NOMO-1 treated with dmso at 0.1 percent for 144 hours (cell line): ENCODE results near the gene VRK3.
"Not testable (repeated sequence)": the region's sequence is repeated elsewhere in the genome, so short reads cannot be mapped to it uniquely, and the experiment has no call there.

Experiments used
- DNase-seq: peaks from one replicate; lab custom pipeline; 2025; ENCODE audit not compliant: unreplicated experiment; lab: John Stamatoyannopoulos, UW

The VRK3 gene

GRCh38 chr19:50025022-50025793 is at the start of gene VRK3:
VRK3 (minus strand) TSS chr19:50025372; CDS start chr19:50016162, 9,210 bp downstream.
- DNase-seq, result peak; percentile 99

- not testable (repeated sequence) for DNase-seq
Measured at GRCh38 chr19:50068382-50068781, 43.2 kb upstream of the VRK3 start.

- no peak for DNase-seq
Measured at GRCh38 chr19:50067575-50067974, 42.4 kb upstream of the VRK3 start.

GRCh38 chr19:50065938-50066337 is 40.8 kb upstream of the VRK3 start:
- DNase-seq, result no peak

GRCh38 chr19:50061650-50062049 is 36.5 kb upstream of the VRK3 start:
- DNase-seq, result no peak

- no peak for DNase-seq
Measured at GRCh38 chr19:50060107-50060506, 34.9 kb upstream of the VRK3 start.

- DNase-seq, result no peak
Measured at GRCh38 chr19:50059045-50059444, 33.9 kb upstream of the VRK3 start.

GRCh38 chr19:50058425-50058824 is 33.3 kb upstream of the VRK3 start:
- no peak for DNase-seq

GRCh38 chr19:50053119-50053518 is 27.9 kb upstream of the VRK3 start:
- no peak for DNase-seq

GRCh38 chr19:50051964-50052363 is 26.8 kb upstream of the VRK3 start:
- DNase-seq, result no peak

- not testable (repeated sequence) for DNase-seq
Measured at GRCh38 chr19:50051228-50051895, 26.2 kb upstream of the VRK3 start.

- peak; percentile 33 for DNase-seq
Measured at GRCh38 chr19:50050406-50051227, 25.4 kb upstream of the VRK3 start.

GRCh38 chr19:50047671-50048070 is 22.5 kb upstream of the VRK3 start:
- DNase-seq, result no peak

- no peak for DNase-seq
Measured at GRCh38 chr19:50046649-50047503, 21.7 kb upstream of the VRK3 start.

- DNase-seq, result no peak
Measured at GRCh38 chr19:50044922-50045321, 19.8 kb upstream of the VRK3 start.

GRCh38 chr19:50043967-50044366 is 18.8 kb upstream of the VRK3 start:
- DNase-seq, result no peak

- DNase-seq, result no peak
Measured at GRCh38 chr19:50042363-50043024, 17.3 kb upstream of the VRK3 start.

- no peak for DNase-seq
Measured at GRCh38 chr19:50040967-50041366, 15.8 kb upstream of the VRK3 start.

GRCh38 chr19:50039968-50040367 is 14.8 kb upstream of the VRK3 start:
- no peak for DNase-seq

- DNase-seq, result no peak
Measured at GRCh38 chr19:50036908-50037307, 11.7 kb upstream of the VRK3 start.
